Measurements from ENCODE around the gene IQCE.
A peak's percentile ranks its signal among the peaks of the same experiment; 100 is the strongest.

The IQCE gene

DNA sequence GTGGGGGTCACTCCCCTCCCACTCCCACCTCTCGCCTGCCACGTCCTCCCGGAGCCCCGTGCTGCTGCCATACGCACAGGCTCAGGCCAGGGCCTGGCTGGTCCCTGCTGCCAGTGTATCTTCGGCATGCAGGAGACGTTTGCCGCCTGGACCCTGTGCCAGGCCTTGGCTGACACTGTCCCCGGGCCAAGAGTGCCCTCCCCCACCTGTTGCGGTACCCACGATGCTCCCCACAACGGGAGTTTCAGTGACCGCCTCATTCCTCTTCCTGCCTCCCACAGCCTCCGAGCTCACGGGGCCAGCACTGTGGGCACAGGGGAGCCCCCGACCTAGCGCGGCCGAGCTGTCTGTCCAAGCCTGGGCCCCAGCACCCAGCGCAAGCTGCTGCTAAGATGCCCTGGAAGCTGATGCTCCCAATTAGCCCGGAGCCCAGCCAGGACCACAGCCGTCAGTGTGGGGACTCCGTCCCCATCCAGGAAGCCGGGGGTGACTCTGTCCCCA lies 80.5 kb downstream of the IQCE start:
- Histone ChIP-seq H3K4me3 (ENCODE audit: low read length) (no peak overlapping the region), H3K27ac (ENCODE audit: low read depth, low read length) (no peak overlapping the region)

GRCh38 chr7:2639695-2640481 lies 81.1 kb downstream of the IQCE start:
- H3K4me2 ChIP-seq (ENCODE audit: low read length): no peak overlapping the region
- peaks cover 4% of the 10 kb centered on the region for H3F3A ChIP-seq (ENCODE audit: control insufficient read depth, insufficient read depth)
- H3K36me3 ChIP-seq (ENCODE audit: control insufficient read depth, low read length): no peaks in the 10 kb centered on the region
- no peak overlapping the region for H3K27ac ChIP-seq (ENCODE audit: low read depth, low read length)
- no peaks in the 10 kb centered on the region for H3K79me2 ChIP-seq (ENCODE audit: control insufficient read depth, low read length)
- 0 out of 2 replicates have a peak, but pooled peaks cover 4% of the 10 kb centered on the region for H4K20me1 ChIP-seq (ENCODE audit: control insufficient read depth, insufficient read depth, low read depth, low read length)
- H3K27me3 ChIP-seq (ENCODE audit: control insufficient read depth, low read length): no peaks in the 10 kb centered on the region
- no peak overlapping the region for H3K4me3 ChIP-seq (ENCODE audit: low read length)
- H3K9me3 ChIP-seq (ENCODE audit: control insufficient read depth, insufficient read depth, low read length): no peaks in the 10 kb centered on the region
- TF ChIP-seq EZH2phosphoT487 (IDR thresholded peaks at IDR 0.05; ENCODE audit: borderline replicate concordance, low read length): no peak
- TF ChIP-seq CTCF (IDR thresholded peaks at IDR 0.05; ENCODE audit: low read depth, low read length, poor library complexity, severe bottlenecking): no peak
- H3K9me2 ChIP-seq (replicated peaks; ENCODE audit: control insufficient read depth, low read length): no peaks in the 10 kb centered on the region
- H3K4me1 ChIP-seq (ENCODE audit: control insufficient read depth, low read length): peaks cover 57% of the 10 kb centered on the region

More for the DNA sequence above, 80.5 kb downstream of the IQCE start:
- Histone ChIP-seq H3K36me3 (ENCODE audit: control insufficient read depth, low read length) (no peaks in the 10 kb centered on the region), H3K9me2 (replicated peaks; ENCODE audit: control insufficient read depth, low read length) (no peaks in the 10 kb centered on the region), H3K4me2 (ENCODE audit: low read length) (no peak overlapping the region), H3K4me1 (ENCODE audit: control insufficient read depth, low read length) (peaks cover 50% of the 10 kb centered on the region), H4K20me1 (ENCODE audit: control insufficient read depth, insufficient read depth, low read depth, low read length) (0 out of 2 replicates have a peak, but pooled peaks cover 4% of the 10 kb centered on the region), H3K9me3 (ENCODE audit: control insufficient read depth, insufficient read depth, low read length) (no peaks in the 10 kb centered on the region), H3K27me3 (ENCODE audit: control insufficient read depth, low read length) (no peaks in the 10 kb centered on the region), H3F3A (ENCODE audit: control insufficient read depth, insufficient read depth) (peaks cover 4% of the 10 kb centered on the region), H3K79me2 (ENCODE audit: control insufficient read depth, low read length) (no peaks in the 10 kb centered on the region)
- TF ChIP-seq CTCF (IDR thresholded peaks at IDR 0.05; ENCODE audit: low read depth, low read length, poor library complexity, severe bottlenecking): no peak
- TF ChIP-seq EZH2phosphoT487 (IDR thresholded peaks at IDR 0.05; ENCODE audit: borderline replicate concordance, low read length): no peak

- no peaks in the 10 kb centered on the region for H3K36me3 ChIP-seq (ENCODE audit: control insufficient read depth, low read length)
- no peak overlapping the region for H3K4me3 ChIP-seq (ENCODE audit: low read length)
- no peak overlapping the region for H3K27ac ChIP-seq (ENCODE audit: low read depth, low read length)
- TF ChIP-seq EZH2phosphoT487 (IDR thresholded peaks at IDR 0.05; ENCODE audit: borderline replicate concordance, low read length) (no peak), CTCF (IDR thresholded peaks at IDR 0.05; ENCODE audit: low read depth, low read length, poor library complexity, severe bottlenecking) (no peak)
- H3K9me3 ChIP-seq (ENCODE audit: control insufficient read depth, insufficient read depth, low read length): no peaks in the 10 kb centered on the region
- H3K27me3 ChIP-seq (ENCODE audit: control insufficient read depth, low read length): no peaks in the 10 kb centered on the region
- H3K4me2 ChIP-seq (ENCODE audit: low read length): peak overlapping the region; percentile 75; the same call in 1 of the 2 replicates
- H3K9me2 ChIP-seq (replicated peaks; ENCODE audit: control insufficient read depth, low read length): no peaks in the 10 kb centered on the region
- H3K79me2 ChIP-seq (ENCODE audit: control insufficient read depth, low read length): no peaks in the 10 kb centered on the region
- H3K4me1 ChIP-seq (ENCODE audit: control insufficient read depth, low read length): peaks cover 63% of the 10 kb centered on the region
- peaks cover 4% of the 10 kb centered on the region for H3F3A ChIP-seq (ENCODE audit: control insufficient read depth, insufficient read depth)
- H4K20me1 ChIP-seq (ENCODE audit: control insufficient read depth, insufficient read depth, low read depth, low read length): 0 out of 2 replicates have a peak, but pooled peaks cover 2% of the 10 kb centered on the region
Observed at GRCh38 chr7:2640482-2640830, 81.7 kb downstream of the IQCE start.

All from DOHH2 (cell line).